Measurements from ENCODE around the gene GPR12.

DNA sequence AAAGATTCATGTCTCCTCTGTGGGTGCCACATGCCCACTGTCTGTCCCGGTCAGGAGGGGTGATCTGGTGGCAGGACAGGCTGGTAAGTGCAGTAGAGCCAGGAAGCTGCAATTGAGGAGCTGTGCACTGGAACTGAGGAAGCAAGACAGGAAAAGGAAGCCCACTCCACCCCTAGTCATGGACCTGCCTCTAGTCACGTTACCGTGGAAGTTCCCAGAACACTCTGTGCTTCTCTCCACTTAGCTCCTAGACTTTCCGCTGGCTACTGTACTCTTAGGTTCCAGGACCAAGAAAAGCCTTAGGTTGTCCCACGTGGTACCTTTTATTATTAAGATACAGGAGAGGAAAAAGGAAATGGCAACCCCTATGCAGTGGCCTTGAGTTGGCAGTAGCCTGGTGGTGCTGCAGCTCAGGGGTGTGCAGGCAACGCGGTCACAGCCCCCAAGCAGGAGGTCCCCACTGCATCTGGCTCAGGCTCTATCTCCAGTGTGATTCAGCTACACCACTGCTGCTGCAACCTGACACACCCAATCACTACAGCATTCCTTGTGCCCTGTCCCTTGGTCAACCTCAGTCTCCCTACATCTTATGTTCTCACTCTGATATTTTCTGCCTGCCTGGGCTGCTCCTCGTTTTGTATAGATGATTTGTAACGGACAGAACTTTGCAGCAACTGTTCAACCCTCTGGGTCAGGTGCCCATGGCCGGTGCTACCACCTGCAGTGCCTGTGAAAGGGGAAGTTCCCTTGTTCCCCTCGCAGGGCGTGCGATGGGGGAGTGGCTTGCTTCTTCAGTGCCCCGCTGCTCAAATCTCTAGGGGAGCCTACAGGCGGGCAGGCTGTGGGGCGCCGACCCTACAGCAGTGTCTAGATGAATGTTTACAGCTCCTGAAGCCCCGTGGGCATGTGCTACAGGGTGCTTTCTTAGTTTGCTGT, 24.4 kb upstream of the GPR12 start:
- TF ChIP-seq, protein P1, sequence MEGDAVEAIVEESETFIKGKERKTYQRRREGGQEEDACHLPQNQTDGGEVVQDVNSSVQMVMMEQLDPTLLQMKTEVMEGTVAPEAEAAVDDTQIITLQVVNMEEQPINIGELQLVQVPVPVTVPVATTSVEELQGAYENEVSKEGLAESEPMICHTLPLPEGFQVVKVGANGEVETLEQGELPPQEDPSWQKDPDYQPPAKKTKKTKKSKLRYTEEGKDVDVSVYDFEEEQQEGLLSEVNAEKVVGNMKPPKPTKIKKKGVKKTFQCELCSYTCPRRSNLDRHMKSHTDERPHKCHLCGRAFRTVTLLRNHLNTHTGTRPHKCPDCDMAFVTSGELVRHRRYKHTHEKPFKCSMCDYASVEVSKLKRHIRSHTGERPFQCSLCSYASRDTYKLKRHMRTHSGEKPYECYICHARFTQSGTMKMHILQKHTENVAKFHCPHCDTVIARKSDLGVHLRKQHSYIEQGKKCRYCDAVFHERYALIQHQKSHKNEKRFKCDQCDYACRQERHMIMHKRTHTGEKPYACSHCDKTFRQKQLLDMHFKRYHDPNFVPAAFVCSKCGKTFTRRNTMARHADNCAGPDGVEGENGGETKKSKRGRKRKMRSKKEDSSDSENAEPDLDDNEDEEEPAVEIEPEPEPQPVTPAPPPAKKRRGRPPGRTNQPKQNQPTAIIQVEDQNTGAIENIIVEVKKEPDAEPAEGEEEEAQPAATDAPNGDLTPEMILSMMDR (IDR thresholded peaks at IDR 0.05 in 8 of 11, conservative IDR thresholded peaks at IDR 0.05 in 3 of 11) = no peak
- no peak for TF ChIP-seq POLR2A (IDR thresholded peaks at IDR 0.05)
